IMR-90 (cell line): ENCODE data around the gene CPLX3.

Experiments used
- CEBPB ChIP-seq: IDR thresholded peaks from 2 replicates; pipeline ENCODE4 v1.6.1; 2012; ENCODE audit warnings: low read depth, low read length, improper control_type of control experiment
- ELK1 ChIP-seq: fragments of 150-350 bp; IDR thresholded peaks from 2 replicates; pipeline ENCODE4 v1.6.1; 2016; ENCODE audit warnings: low read depth, mild to moderate bottlenecking, low read length, moderate library complexity, borderline replicate concordance
- MXI1 ChIP-seq: IDR thresholded peaks from 2 replicates; pipeline ENCODE4 v1.6.1; 2012; ENCODE audit warnings: low read depth, mild to moderate bottlenecking, low read length, moderate library complexity, borderline replicate concordance
- POLR2A ChIP-seq: IDR thresholded peaks from 2 replicates; pipeline ENCODE4 v1.6.1; 2012; ENCODE audit warnings: mild to moderate bottlenecking, low read depth, low read length
- RCOR1 ChIP-seq: IDR thresholded peaks from 2 replicates; pipeline ENCODE4 v1.6.1; 2012; ENCODE audit warnings: mild to moderate bottlenecking, low read length, improper control_type of control experiment; ENCODE audit not compliant: insufficient replicate concordance
- RFX5 ChIP-seq: IDR thresholded peaks from 2 replicates; pipeline ENCODE4 v1.8.0; 2012; ENCODE audit warnings: low read depth, mild to moderate bottlenecking, low read length, moderate library complexity
- SMC3 ChIP-seq: fragments of 150-350 bp; IDR thresholded peaks from 2 replicates; pipeline ENCODE4 v1.6.1; 2016; ENCODE audit warnings: low read depth, mild to moderate bottlenecking, antibody characterized with exemption, low read length, moderate library complexity
- USF2 ChIP-seq: fragments of 150-350 bp; IDR thresholded peaks from 2 replicates; pipeline ENCODE4 v1.6.1; 2017; ENCODE audit warnings: mild to moderate bottlenecking, antibody characterized with exemption, low read length, low read depth
- TF ChIP-seq, protein P1 (sequence below): conservative IDR thresholded peaks from 2 replicates; pipeline ENCODE4 v1.5.1; 2012; ENCODE audit warnings: mild to moderate bottlenecking, low read depth, low read length, improper control_type of control experiment

DNA sequence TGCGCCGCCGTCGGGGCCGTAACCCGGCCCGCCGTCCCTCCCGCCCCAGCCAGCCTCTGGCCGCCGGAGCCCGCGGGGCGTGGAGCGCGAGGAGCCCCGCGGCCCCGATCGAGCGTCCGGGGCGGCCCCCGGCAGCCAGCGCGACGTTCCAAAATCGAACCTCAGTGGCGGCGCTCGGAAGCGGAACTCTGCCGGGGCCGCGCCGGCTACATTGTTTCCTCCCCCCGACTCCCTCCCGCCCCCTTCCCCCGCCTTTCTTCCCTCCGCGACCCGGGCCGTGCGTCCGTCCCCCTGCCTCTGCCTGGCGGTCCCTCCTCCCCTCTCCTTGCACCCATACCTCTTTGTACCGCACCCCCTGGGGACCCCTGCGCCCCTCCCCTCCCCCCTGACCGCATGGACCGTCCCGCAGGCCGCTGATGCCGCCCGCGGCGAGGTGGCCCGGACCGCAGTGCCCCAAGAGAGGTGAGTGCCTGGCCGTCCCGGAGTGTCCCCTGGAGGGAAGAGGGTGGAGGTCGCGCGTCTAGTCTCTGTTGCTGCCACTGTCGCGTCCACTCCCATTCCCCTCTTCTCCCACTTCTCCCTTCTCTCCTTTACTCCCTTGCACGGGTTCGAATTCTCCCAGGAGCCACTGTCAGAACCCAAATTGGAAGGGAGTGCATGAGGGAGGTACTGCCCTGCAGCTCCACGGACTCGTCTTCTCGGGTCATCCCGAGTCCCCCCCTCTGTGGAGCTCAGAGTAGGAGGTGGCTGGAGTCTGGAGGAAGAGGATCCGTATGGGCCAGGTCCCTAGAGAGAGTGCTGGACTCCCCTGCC, 44.0 kb upstream of the CPLX3 start:
- TF ChIP-seq ELK1: no peak
- no peak for TF ChIP-seq MXI1
- TF ChIP-seq SMC3: no peak
- TF ChIP-seq, protein P1, sequence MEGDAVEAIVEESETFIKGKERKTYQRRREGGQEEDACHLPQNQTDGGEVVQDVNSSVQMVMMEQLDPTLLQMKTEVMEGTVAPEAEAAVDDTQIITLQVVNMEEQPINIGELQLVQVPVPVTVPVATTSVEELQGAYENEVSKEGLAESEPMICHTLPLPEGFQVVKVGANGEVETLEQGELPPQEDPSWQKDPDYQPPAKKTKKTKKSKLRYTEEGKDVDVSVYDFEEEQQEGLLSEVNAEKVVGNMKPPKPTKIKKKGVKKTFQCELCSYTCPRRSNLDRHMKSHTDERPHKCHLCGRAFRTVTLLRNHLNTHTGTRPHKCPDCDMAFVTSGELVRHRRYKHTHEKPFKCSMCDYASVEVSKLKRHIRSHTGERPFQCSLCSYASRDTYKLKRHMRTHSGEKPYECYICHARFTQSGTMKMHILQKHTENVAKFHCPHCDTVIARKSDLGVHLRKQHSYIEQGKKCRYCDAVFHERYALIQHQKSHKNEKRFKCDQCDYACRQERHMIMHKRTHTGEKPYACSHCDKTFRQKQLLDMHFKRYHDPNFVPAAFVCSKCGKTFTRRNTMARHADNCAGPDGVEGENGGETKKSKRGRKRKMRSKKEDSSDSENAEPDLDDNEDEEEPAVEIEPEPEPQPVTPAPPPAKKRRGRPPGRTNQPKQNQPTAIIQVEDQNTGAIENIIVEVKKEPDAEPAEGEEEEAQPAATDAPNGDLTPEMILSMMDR: no peak
- no peak for TF ChIP-seq POLR2A
- no peak for TF ChIP-seq RCOR1
- TF ChIP-seq RFX5: no peak
- no peak for TF ChIP-seq CEBPB
- no peak for TF ChIP-seq USF2
